GM19238 (cell line): ENCODE data around the gene KAZN.

Experiments used
- DNase-seq: peaks from one replicate; pipeline ENCODE4 v3.0.0; 2011; ENCODE audit warnings: low spot score; ENCODE audit not compliant: insufficient read length

Gene KAZN

DNA sequence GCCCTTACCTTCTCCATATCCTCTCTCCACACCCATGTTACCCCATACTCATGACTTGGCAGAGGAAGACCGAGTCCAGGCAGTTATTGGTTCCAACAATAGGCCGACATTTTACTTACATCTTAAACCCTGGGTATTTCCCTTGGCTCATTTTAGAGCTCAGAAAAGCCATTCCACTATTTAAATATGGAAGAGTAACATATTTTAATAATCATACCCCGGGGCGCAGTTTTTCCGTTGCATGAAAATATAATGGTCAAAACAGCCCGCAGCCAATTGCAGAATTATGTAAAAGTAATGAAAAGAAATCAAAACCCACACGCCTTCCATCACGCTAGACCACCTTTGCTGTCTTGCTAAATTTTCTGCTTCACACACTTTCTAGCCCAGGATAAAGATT lies 48.5 kb downstream of the KAZN start:
- no peak for DNase-seq

DNA sequence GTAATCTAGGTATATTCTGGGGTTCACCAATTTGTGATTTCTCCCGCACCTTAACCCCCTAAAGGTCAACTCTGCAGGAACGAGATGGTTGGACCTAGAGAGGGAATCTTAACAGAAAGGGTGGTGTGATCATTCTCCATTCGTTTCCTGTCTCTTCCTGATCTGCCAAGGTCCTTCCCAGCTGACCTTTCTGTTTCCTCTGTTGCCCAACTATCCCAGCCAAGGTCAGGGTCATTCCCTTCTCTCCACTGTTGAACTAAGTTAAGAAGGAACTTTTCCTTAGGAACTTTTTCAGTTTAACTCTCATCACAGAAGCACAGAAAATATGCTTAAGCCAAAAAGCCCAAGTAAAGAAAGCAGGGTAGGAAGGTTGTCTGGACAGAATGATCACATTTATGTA lies 49.3 kb downstream of the KAZN start:
- DNase-seq, result no peak

DNA sequence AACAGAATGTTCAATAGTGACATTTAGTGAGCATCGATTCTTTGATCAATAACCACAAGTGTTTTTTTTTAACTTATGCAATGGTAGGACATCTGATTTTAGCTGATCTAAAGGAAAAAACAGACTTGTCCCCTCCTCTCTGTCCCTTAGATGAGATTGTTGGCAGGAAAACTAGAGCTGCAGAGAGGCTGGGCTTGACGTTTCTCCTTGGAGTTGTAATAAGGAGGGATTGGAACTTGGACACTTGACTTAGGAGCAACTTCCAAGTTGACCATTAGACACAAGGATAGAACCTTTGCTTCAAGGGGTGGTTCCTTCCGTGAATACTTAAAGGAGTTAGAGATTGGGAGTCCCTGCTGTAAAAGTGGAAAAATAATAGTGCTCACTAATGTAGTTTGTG lies 49.9 kb downstream of the KAZN start:
- no peak for DNase-seq

DNA sequence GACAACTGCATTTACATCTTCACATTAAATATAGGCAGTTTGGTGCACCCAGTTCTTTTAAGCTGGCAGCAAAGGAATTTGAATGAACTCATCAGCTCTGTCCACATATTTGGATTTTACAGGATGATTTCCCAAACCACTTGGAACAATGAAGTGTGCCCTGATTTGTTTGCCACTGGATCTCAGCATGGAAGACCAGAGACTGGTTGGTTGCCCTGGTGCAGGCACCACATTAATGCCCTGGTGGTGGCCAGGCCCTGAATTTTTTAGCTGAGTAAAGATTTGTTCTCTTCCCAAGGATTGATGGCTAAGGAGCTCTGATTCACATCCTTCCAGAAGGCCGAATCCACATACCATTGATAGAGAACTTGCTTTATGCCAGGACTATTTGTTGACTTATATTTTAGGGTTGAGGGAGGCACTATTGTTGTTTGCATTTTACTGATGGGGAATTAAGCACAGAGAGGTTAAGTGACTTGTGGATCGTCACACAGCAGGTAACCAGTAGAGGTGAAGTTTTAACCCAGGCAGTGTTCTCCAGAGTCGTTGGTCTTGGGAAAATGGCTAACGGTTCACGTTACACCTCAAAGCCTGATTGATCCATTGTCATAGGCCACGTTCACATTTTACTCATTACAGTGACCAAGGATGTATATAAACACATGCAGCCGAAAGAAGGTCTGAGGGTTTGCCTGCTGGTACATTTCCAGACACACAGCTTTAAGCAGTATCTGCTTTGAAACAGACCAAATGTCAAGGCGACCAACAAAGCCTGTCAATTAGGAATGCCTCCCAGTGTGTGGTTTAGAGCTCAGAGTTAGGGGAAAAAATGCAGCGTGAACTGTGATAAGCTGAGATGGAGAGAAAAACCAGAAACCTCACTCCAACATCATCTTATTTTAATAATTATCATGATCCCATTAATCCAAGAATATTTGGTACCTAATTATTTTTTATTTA lies 50.7 kb downstream of the KAZN start:
- no peak for DNase-seq

DNA sequence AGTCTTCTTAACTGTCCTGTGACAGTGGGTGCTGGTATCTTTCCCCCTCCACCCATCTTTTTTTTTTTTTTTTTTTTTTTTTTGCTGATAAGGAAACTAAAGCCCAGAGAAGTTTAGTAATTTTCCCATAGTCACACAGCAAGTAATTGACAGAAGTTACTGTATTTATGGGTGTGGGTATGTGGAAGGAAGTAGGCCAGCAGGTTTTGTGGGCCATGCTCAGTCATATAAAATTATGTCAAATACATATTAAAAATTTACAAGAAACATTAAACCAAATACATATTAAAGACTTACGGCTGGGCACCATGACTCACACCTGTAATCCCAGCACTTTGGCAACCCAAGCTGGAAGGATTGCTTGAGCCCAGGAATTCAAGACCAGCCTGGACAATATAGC lies 51.5 kb downstream of the KAZN start:
- DNase-seq, result no peak

DNA sequence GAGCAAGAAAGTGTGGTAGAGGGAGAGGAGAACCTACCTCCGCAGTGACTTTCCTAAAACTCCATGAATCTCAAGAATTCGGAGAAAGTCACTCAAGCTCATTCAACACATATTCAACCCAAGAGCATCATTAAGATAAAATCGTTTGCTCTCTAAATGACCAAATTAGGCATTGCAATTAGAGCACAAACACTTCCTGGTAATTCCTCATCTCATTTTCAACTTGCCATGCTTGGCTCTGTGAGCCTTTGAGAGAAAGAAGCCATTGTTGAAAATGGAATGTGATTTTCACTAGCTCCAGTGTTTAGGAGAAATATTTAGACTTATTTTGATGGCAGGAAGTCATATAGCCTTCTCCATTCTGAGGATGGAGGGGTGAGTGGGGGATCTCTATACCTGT lies 52.5 kb downstream of the KAZN start:
- no peak for DNase-seq

DNA sequence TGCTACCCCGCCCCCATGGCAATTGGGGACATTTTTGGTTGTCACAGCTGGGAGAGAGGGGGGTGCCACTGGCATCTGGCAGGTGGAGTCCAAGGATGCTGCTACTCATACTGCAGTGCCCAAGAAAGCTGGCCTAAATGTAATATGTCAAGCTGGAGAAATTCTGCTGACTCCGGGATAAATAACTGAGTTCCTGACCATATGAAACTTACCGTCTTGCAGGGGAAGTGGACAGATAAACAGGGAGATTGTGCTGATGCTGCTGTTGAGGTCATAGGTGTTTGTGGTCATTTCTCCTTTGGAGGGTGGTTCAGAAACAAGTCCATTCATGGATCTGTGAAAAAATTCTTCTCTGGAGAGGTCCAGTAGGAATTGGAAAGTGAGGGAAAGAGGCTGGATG lies 54.4 kb downstream of the KAZN start:
- DNase-seq, result no peak

DNA sequence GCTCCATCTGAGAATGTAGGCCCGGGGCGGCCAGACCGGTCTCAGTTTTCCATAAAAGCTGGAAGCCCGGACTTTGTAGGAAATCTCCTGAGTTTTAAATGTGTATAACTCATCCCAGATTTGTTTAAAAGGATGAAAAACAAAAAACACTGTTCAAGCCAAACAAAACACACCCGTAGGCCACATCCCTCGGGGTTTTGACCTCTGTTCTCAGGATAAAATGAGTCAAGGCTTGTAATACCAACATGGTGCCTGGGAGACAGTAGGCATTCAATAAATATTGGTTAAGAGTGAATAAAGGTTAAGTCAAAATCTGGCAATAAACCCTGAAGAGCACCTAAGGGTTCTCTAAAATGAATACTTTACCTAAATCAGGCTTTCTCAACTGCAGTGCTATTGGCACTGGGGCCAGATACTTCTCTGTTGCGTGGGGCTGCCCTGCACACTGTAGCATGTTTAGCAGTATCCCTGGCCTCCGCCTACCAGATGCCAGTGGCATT lies 55.0 kb downstream of the KAZN start:
- no peak for DNase-seq

DNA sequence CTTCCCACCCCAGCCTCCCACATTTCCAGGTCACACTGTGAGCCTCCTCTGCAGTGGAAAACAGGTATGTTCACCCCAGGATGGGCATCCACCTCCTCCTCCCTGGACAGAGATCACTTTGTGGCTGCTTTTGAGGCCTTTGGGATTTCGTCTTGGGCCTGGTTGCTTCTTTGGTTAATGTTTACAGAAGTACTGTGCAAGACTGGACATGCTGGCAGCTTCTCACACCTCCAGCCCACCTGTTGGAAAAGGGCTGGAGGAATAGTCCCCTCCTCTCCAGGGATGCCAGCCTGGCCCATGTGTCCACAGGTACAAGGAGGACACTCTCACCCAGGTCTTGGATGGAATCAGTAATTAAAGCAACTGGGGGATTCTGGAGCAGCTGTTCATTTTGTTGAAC lies 56.1 kb downstream of the KAZN start:
- DNase-seq, result no peak

DNA sequence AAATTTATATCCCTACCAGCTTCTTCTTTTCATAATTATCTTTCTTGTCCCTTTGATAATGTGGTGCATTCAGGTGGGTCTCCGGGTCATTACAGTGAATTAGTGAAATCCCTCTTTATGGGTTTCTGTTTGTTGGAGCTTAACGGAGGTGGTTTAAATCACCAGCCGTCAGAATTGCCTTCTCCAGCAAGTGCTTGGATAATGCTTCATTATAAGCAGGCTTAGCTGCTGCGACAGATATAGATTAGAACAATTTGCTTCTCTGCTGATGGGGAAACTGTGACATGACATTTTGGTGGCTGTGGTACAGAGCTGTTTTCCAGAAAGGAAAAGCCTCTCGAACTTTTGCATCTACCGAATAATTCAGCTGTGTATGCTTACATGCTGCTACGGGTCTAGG lies 56.9 kb downstream of the KAZN start:
- DNase-seq, result no peak

DNA sequence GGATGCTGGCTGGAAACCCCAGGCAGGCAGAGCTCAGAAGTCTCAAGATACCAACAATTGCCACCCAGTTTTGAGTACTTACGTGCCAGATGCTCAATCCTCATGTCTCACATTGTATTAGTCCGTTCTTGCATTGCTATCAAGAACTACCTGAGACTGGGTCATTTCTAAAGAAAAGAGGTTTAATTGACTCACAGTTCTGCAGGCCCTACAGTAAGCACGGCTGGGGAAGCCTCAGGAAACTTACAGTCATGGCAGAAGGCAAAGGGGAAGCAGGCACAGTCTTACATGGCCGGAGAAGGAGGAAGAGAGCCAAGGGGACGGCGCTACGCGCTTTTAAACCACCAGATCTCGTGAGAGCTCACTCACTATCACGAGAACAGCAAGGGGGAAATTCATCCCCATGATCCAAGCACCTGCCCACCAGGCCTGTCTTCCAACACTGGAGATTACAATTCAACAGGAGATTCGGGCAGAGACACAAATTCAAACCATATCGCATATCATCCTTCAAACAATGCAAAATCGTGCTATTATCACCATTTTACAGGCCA lies 58.0 kb downstream of the KAZN start:
- no peak for DNase-seq

DNA sequence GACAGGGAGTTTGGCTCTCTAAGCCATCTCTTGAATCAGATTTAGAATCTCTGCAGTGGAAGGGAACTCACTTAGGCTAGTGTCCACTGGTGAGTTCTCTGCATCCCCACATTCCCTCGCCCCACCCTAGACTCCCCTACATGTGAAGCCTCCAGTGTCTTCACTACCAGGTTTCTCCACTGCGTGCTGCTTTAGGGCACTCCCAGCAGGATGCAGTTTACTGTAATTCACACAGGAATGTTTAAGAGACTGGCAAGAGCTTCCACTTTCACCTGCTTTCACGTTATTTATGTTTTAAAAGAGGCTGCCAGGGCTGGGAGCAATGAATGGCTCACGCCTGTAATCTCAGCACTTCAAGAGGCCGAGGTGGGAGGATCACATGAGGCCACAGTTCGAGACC lies 60.2 kb downstream of the KAZN start:
- DNase-seq, result no peak

DNA sequence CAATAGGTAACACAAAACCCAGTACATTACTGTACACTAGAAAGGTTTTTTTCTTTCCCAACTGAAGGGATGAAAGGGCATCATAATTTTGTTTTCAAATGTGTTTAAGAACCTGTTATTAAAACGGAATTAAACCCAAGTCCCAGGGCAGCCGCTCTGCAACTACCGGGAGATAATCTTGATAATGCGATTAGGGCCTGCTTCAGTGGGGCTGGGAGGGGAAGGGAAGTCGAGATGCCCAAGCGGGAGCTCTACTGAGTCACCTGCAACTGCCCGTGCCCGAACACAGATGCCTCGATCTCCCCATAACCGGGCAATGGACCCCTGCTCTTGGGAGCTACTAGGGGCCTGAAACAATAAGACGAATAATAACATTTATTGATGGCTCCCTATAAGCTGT lies 61.4 kb downstream of the KAZN start:
- DNase-seq, result no peak

DNA sequence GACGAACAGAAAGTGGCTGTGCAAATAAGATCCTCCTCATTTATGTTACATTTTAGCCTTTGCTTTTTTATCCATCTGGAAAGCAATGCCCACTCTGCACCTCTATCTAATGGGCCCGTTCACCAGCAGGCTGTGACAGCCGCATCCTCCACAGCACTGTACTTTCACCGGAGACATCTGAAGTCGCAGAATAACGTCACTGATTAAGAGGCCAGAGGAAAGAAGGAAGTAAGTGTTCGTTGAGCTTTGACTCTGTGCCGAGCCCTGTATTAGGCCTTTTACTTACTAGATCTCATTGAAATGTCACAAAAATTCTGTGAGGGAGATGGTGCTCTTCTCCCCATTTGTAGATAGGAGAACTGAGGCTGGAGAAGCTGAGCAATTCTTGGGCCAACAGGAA lies 62.3 kb downstream of the KAZN start:
- no peak for DNase-seq

DNA sequence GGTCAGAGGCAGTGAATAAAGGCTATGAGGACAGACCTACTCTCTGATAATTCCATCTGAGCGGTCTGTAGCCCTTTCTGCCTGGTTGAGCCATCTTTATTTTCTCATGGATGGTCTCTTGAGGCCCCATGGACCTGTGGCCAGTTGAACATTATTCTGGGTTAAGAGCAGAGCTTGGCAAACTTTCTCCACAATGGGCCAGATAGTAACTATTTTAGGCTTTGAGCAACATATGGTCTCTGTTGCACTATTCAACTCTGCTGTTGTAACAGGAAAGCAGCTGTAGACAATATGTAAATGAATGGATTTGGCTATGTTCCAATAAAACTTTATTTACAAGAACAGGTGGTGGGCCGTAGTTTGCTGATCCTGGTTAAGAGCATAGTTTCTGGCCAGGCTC lies 62.7 kb downstream of the KAZN start:
- DNase-seq, result no peak

DNA sequence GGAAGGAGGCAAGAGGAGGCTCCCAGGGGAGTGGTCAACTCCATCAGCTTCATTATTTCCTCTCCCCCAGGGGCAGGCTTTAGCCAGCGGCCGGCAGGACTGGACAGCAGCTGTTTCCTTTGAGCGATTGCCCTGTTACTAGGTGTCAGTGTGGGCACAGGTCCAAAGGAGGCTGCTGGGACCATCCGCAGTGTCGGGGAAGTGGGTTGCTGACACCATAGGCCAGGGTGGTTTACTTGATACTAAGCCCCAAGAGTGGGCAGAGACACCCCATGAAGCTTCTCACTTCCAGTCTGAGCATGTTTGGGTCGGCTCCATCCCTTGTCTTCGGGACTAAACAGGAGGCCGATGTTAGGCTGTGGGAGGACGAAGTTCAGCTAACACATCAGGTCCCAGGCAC lies 63.6 kb downstream of the KAZN start:
- DNase-seq, result no peak

DNA sequence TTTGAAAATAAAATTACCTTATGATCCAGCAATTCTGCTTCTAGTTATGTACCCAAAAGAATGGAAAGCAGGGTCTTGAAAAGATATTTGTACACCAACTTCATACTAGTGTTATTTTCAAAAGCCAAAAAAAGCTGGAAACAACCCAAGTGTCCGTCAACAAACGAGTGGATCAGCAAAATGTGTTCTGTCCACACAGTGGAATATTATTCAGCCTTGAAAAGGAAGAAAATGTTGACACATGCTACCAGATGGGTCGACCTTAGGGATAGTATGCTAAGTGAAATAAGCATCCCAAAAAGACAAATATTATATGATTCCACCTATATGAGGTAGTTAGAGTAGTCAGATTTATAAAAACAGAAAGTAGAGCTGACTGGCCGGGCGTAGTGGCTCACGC lies 65.3 kb downstream of the KAZN start:
- no peak for DNase-seq

DNA sequence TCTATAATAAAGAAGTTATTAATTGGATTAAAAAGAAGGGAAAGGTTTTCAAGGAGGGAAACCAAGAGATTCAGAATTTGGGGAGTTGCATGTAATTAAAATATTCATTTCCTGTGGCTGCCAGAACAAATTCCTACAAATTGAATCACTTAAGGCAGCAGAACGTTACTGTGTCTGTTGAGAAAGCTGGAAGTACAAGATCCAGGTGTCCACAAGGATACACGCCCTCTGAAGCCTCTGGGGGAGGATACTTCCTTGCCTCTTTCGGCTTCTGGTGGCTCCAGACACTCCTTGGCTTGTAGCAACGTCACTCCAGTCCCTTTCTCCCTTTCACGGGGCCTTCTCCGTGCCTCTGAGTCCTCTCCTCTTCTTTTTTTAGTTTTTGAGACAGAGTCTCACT lies 67.9 kb downstream of the KAZN start:
- DNase-seq, result no peak

DNA sequence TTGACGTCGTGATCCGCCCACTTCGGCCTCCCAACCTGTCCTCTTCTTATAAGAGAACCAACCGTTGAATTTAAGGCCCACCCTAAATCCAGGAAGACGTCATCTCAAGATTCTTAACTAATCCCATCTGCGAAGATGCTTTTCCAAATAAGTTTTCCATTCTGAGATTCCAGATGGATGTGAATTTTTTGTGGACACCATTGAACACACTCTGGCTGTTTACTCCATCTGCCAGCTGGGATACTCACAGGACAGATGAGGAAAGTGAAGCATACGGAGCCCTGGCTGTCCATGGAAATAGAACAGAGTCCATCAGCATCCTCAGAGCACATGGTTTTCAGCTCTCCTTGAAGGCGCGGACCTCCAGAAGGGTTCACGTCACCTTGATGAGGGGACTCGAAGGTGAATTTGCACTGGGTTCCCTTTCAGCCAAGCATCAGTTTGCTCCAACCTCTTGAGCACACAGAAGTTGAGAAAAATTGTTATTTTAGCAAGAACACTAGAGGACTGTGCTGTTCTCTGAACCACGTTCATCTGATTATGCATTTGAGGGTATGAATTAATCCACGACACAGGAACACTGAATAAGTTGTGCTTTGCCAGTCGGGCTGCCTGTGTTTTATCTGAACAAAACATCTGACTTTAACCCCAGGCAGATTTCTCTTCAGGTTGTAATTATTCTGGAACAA lies 68.6 kb downstream of the KAZN start:
- no peak for DNase-seq

DNA sequence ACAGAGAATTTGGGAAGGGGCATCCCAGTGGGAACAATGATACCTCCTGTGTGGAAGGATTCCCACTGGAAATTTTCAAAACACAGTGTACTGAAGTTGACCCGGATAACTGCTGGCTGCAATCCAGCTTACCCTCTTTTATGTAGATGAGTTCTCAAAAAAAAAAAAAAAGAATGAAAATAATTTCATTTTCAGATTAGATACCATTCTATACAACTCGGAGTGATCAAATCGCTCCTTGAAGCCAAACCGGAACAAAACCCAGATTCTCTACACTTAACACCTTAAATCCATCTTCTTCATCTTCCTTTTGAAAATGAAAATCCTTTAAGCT lies 69.1 kb downstream of the KAZN start:
- DNase-seq, result no peak

DNA sequence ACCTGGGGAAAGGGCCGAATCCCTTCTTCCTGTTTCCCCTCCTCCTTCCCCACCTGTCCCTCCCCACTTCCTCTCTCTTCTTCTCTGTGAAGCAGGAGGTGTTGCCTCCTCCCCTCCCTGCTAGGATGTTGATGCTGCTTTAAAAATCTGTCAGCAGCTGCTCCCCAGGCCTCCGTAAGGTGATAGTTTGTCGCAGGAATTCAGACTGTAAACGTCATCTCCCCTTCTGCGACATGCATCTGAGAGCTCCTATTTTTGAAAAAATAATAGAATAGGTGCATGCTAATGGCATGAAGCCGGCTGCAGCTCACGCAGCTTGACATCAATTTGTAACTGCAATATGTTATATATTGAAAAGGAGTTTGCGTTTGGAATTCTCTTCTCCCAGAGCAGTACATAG lies 70.1 kb downstream of the KAZN start:
- no peak for DNase-seq

DNA sequence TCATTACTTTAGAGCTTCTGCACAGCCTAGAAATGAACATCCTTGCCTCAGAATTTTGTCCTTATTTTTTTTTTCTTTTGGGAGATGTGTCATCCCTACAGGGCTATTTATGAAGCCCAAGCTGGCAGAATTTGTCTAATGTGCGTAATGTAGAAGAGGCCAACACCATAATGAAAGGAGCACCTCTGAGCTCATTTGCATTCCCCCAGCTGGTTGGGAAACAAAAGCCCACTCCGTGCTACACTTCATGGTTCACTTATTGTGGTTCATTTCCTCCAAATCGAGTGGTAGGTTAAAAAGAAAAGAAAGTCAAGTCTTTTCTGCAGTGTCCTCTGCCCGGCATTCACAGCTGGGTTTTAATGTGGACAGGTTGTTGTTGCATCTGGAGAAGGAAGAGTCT lies 73.5 kb downstream of the KAZN start:
- peak; percentile 7 for DNase-seq

DNA sequence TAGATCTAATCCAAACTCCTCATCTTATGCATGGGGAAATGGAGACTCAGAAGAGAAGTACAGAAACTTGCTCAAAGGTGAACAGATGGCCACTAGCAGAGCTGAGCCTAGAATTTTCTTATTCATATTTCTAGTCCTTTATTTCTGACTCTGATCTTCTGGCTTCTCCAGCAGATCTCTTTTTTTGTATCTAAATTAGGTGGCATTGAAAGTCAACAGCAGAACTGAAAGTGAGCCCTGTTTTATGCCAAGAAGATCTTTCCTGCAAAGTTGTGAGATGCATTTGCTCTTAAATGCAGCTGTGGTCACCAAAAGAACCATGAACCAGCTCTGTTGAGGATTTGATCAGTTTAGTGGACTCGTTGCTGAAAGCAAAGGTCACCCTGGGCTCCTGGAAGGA lies 75.5 kb downstream of the KAZN start:
- no peak for DNase-seq
